ENCODE data around the gene UNC45B.

DNA sequence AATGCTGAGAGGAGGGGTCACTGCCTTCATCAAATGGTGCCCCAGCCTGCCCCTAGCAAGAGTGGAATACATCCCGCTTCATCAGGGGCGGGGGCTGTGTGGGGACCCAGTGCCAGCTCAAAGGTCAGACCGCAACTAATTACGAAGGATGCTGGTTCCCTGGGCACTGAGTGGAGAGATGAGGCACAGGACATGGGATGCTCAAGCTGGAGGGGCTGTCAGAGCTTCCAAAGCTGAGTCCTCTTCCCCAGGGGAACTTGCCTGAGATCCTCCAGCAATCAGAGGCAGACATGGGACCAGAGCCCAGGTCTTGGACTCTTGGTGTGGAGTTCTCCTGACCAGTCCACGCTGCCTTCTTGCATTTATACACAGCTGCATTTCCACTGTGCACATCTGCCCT lies 18.9 kb downstream of the UNC45B start:
- TF ChIP-seq, protein P1, sequence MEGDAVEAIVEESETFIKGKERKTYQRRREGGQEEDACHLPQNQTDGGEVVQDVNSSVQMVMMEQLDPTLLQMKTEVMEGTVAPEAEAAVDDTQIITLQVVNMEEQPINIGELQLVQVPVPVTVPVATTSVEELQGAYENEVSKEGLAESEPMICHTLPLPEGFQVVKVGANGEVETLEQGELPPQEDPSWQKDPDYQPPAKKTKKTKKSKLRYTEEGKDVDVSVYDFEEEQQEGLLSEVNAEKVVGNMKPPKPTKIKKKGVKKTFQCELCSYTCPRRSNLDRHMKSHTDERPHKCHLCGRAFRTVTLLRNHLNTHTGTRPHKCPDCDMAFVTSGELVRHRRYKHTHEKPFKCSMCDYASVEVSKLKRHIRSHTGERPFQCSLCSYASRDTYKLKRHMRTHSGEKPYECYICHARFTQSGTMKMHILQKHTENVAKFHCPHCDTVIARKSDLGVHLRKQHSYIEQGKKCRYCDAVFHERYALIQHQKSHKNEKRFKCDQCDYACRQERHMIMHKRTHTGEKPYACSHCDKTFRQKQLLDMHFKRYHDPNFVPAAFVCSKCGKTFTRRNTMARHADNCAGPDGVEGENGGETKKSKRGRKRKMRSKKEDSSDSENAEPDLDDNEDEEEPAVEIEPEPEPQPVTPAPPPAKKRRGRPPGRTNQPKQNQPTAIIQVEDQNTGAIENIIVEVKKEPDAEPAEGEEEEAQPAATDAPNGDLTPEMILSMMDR (IDR thresholded peaks at IDR 0.05; ENCODE audit: low read depth, low read length): no peak
- TF ChIP-seq EZH2phosphoT487 (IDR thresholded peaks at IDR 0.05; ENCODE audit: low read depth): no peak
